Fibroblast of skin of right biceps (primary cell): ENCODE data around the gene OR8J3.
"Not testable (repeated sequence)": the region's sequence is repeated elsewhere in the genome, so short reads cannot be mapped to it uniquely, and the experiment has no call there.

ENCODE experiments used
- DNase-seq: peaks from one replicate; pipeline ENCODE4 v3.0.0-alpha.2; 2013

Gene OR8J3, protein sequence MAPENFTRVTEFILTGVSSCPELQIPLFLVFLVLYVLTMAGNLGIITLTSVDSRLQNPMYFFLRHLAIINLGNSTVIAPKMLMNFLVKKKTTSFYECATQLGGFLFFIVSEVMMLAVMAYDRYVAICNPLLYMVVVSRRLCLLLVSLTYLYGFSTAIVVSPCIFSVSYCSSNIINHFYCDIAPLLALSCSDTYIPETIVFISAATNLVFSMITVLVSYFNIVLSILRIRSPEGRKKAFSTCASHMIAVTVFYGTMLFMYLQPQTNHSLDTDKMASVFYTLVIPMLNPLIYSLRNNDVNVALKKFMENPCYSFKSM

DNA sequence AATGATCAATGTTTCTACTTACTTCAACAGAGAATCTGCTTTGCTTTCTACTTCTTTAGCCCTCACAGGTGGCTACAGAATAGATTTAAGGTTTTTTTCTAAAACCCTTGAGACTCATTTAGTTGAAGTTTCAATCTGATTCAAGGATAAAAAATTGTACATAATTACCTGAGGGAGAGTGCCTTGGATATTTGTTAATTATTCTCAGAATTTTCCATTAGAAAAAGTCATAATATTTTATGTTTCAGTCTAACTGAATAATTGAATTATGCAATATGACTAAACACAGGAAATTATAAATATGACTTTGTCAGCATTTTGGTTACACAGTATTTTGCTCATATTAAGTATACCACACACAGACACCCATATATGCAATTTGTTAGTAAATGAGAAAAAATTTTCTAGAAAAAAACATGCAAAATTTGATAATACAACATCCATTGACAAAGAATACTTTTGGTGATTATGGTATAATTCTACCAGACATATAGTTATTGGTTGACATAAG is at the start of gene OR8J3:
Gene OR8J3, minus strand, starts transcription at position 51 of the 511 bp plus-strand sequence. CDS start 2,483 bp downstream, outside the sequence.
- no peak for DNase-seq

DNA sequence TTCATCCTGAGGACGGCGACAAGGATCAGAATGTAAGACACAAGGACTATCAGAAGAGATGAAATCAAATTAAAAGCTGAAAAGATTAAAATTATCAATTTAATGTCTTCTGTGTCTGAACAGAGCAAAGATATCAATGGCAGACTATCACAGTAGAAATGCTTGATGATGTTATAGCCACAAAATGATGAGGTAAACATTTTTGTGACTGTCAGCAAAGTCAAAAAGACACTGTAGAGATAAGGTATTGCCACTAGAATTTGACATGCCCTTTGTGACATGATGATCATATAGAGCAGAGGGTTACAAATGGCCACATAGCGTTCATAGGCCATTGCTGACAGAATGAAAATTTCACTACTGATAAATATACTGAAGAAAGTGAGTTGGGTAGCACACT is 48.6 kb upstream of the OR8J3 start:
- no peak for DNase-seq

DNA sequence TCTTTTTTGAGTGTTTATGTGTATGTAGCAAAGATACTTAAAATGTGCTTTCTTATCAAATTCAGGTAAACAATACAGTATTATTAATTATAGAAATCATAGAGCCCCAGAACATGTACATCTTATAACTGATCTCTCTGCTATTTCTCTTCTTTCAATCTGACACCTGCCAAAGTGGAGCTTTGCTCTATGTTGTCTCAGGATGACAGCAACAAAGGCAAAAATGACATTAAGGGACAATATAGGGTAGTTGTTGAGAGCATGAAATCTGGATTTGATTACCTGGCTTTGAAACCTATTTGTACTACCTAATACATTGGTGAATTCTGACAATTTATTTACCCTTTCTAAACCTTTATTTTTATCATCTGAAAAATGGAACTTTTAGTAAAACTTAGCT is 43.5 kb upstream of the OR8J3 start:
- no peak for DNase-seq

DNA sequence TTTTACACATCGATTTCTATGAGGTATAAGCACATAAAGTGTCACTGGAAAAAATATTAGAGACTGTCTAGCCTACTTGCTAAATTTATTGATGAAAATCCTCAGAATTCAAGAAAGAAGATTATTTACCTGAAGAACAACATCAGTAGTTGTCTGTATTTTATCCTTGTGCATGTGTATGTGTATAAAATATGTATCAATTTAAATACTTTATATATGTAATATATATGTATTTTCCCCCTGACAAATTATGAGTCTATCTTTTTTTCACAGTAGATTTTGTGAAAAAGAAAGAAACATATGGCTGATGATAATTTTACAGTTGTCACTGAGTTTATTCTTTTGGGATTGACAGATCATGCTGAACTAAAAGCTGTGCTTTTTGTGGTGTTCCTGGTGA is 36.3 kb upstream of the OR8J3 start, which contains the start of gene OR5J2:
Gene OR5J2, plus strand, starts transcription at position 301 of the 400 bp plus-strand sequence. Its CDS starts 0 bp downstream, at position 301.
- DNase-seq, result no peak

DNA sequence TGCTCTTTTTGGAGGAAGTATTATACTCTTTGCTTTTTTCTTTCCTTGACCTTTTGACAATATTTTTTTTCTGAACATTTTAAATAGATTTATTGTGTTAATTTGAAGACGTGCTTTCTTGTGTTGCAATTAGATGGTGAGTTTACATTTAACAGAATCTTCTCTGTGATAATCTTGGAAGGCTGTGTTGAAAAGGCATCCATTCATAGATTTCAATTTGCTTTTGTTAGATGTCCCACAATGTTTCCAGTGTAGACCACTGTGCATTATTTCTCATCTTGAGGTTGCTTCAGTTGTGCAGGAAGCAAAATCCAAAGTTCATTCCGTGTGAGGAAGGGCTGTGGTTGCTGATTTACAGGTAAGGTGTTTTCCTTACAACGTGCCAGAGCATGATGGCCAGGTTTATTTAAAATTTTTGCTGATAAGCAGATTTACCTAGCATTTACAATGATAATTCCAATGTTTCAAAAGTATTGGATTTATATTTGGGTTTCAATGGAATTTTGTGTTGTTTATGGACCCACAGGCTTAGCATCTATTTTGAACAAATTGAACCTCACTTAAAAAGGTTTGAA is 32.3 kb upstream of the OR8J3 start:
- no peak for DNase-seq

DNA sequence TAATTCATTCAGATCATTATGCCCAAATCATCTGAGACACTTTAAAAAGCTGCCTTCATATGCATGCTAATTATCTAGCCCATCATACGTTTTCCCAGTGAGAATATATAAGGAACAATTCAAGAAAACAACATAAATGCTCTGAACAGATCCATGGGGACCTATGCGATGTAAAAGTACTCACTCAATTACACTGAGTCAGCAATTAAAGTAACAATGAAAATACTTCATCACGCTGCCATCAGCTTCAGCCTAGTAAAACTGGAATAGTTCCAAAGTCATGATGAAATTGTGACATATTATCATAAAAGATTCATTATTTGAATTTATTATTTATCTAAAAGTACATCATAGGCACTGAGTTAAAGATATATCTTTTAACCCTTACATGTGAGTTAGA is 23.8 kb upstream of the OR8J3 start:
- no peak for DNase-seq

DNA sequence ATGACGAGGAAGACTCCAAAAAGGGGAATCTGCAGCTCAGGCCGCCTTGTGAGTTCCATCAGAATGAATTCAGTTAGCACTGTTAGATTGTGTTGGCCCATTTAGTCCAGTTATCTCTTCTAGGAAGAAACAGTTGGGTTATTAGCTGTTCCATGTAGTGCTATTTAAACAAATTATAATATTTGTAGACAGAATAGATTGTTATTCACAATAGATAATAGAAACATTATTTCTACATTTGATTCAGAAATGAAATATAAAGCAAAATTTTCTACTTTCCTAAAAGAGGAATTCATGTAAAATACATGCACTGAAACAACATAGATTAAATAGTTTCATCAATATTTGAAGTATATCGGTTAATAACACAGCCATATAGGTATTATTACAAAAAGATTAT is 20.2 kb upstream of the OR8J3 start, which contains the start of gene OR8K5:
Gene OR8K5, minus strand, starts transcription at position 101 of the 400 bp plus-strand sequence. Its CDS starts 0 bp downstream, at position 101.
- DNase-seq, result no peak

DNA sequence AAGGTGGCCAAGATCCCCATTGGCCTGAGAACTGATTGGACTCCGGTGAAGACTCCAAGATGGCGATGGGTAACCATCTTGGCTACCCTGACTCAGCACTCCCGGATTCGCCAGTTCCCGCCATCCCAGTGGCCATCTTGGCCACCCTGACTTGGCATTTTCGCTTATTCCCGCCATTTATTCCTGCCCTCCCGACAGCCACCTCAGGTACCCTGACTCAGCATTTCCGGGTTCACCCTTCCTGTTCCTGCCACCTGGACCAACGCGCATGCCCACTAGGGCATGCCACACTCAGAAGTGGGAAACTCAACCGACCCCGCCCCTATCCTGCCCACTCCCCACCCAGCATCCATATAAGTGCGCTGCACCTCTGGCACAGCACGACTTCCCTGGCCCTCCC is 12.3 kb upstream of the OR8J3 start:
- DNase-seq, result no peak

DNA sequence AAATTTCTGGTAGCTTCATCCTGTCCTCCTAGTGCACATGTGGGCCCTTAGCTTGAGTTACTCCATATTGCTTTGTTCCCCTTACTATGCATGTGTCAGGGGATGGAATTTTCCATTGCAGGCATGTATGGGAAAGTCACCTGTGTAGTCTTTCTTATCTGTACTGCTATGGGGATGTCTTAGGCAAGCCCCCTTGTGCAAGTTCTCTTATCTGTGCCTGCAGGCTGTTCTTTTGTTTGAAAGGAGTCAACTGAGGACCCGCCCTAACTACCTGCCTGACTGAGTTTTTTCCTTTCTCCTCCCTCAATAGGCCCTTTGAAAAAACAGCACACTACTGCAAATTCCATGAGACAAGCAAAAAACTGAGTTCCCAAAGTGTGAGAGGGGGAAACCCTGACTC is 11.4 kb upstream of the OR8J3 start:
- DNase-seq, result no peak

DNA sequence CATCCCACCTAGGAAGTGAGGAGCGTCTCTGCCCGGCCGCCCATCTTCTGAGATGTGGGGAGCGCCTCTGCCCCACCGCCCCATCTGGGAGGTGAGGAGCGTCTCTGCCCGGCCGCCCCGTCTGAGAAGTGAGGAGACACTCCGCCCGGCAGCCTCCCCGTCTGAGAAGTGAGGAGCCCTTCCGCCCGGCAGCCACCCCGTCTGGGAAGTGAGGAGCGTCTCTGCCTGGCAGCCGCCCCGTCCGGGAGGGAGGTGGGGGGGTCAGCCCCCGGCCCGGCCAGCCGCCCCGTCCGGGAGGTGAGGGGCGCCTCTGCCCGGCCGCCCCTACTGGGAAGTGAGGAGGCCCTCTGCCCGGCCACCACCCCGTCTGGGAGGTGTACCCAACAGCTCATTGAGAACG is 3.7 kb upstream of the OR8J3 start:
- not testable (repeated sequence) for DNase-seq

DNA sequence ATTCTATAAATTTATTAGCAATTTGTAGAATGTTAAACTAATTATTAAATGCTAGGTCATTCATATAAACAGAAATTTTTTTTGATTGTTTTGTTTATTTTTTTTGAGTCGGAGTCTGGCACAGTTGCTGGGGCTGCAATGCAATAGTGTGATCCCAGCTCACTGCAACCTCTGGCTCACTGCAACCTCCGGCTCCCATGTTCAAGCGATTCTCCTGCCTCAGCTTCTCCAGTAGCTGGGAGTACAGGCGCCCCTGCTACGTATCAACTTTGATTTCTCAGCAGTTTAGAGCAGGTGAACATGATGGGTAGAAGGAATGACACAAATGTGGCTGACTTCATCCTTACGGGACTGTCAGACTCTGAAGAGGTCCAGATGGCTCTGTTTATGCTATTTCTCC is 17.9 kb downstream of the OR8J3 start, which contains the start of gene OR8H3:
Gene OR8H3, plus strand, starts transcription at position 301 of the 400 bp plus-strand sequence. Its CDS starts 0 bp downstream, at position 301.
- no peak for DNase-seq

DNA sequence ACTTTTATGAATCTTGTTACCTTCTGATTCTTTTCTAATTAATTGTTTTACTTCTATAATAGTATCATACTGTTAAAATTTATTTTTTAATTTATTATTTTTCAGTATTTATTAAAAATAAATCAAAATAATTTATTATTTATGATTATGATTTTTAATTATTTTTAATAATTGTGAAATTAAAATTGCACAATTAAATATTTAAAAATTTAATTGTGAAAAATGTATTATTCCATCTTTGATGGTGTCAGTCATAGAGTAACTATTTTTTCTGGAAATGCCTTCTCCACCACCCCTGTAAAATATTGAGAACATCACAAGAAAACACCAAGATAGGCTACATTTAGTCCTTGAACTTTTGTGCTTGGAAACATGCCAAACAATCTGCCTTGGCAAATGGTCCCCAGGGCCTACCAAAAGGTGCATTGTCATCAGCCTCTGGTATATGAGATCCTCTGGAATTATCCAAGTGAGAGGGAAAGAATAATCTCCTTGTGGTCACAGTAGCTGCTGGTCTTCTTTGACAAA is 36.7 kb downstream of the OR8J3 start, which contains the start of gene OR8H2:
Gene OR8H2, plus strand, starts transcription at position 478 of the 528 bp plus-strand sequence. CDS start 1,356 bp downstream, outside the sequence.
- DNase-seq, result no peak

DNA sequence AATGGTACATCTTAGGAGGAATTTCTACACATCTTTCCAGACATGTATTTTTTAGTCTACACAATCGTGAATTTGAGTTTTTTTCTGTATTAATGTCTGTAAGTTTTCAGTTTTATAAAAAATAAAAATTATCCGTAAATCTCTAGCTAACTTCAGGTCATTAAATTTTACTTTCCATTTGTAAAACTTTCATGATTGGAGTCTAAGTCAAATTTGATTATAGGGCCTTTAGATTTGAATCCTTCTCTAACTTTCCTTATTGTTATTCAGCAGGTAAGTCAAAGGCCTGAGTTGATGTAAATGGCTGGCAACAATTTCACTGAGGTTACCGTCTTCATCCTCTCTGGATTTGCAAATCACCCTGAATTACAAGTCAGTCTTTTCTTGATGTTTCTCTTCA is 47.0 kb downstream of the OR8J3 start, which contains the start of gene OR8I2:
Gene OR8I2, plus strand, starts transcription at position 301 of the 400 bp plus-strand sequence. Its CDS starts 0 bp downstream, at position 301.
- DNase-seq, result no peak

DNA sequence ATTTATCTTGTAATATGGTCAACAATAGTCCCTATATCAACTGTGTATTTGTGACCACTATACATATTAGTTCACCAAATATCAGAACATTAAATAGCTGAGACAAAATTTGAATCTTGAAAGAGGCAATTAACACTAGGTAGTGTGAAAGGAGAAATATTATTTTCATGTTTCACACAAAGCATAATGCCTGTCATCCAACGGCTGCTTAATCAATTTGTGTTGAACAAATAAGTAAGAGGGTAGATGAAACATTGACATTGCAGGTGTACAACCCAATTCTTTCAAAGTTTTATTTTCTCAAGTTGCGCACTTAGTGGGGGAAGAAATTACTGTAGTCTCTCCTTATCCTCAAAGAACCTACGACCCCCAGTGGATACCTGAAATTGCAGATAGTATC is 50.3 kb downstream of the OR8J3 start:
- no peak for DNase-seq
